SK-N-SH (cell line): Measurements from ENCODE around the gene DIS3L.

Source experiments
- CTCF ChIP-seq: fragments of 200-600 bp; sonication (generic); IDR thresholded peaks from 2 replicates; pipeline ENCODE4 v1.6.1; 2017; ENCODE audit warnings: antibody characterized with exemption, mild to moderate bottlenecking, moderate library complexity
- EP300 ChIP-seq, 2 experiments: IDR thresholded peaks; 2 replicates each; pipeline versions ENCODE4 v1.4.0 to v1.6.1; 2012; ENCODE audit warnings: borderline replicate concordance in 1 of 2, low read depth in 1 of 2, low read length in 1 of 2
- EZH2phosphoT487 ChIP-seq: fragments of 200-600 bp; sonication (generic); IDR thresholded peaks from 2 replicates; pipeline ENCODE4 v1.6.1; 2017; ENCODE audit warnings: low read depth, mixed run types, mild to moderate bottlenecking, antibody characterized with exemption, moderate library complexity, borderline replicate concordance
- FOSL2 ChIP-seq: IDR thresholded peaks from 2 replicates; pipeline ENCODE4 v1.4.0; 2012; ENCODE audit warnings: low read depth, mild to moderate bottlenecking, moderate library complexity, borderline replicate concordance
- FOXM1 ChIP-seq: IDR thresholded peaks from 2 replicates; pipeline ENCODE4 v1.4.0; 2012; ENCODE audit warnings: low read depth, mild to moderate bottlenecking
- GABPA ChIP-seq: IDR thresholded peaks from 2 replicates; pipeline ENCODE4 v1.4.0; 2012; ENCODE audit warnings: low read depth, mild to moderate bottlenecking
- POLR2AphosphoS5 ChIP-seq: IDR thresholded peaks from 2 replicates; pipeline ENCODE4 v1.6.1; 2012; ENCODE audit warnings: low read depth, low read length
- RXRA ChIP-seq: IDR thresholded peaks from 2 replicates; pipeline ENCODE4 v1.4.0; 2012; ENCODE audit warnings: low read depth, mild to moderate bottlenecking, borderline replicate concordance
- USF1 ChIP-seq: IDR thresholded peaks from 2 replicates; pipeline ENCODE4 v1.4.0; 2012; ENCODE audit warnings: low read depth, borderline replicate concordance
- YY1 ChIP-seq: IDR thresholded peaks from 2 replicates; pipeline ENCODE4 v1.4.0; 2012; ENCODE audit warnings: low read depth, mild to moderate bottlenecking

GRCh38 chr15:66284271-66284670, 9.1 kb upstream of the DIS3L start:
- TF ChIP-seq RXRA, result no peak
- TF ChIP-seq YY1, result no peak
- TF ChIP-seq FOXM1, result no peak
- no peak for TF ChIP-seq GABPA
- no peak for TF ChIP-seq USF1
- TF ChIP-seq POLR2AphosphoS5, result no peak
- TF ChIP-seq CTCF, result no peak
- no peak for TF ChIP-seq EZH2phosphoT487
- TF ChIP-seq EP300 (IDR thresholded peaks at IDR 0.05; ENCODE audit: borderline replicate concordance in 1 of 2, low read depth in 1 of 2, low read length in 1 of 2), result no peak
- no peak for TF ChIP-seq FOSL2
